SKM-1 (cell line): Measurements from ENCODE around the gene SLC2A14.
A peak's percentile ranks its signal among the peaks of the same experiment; 100 is the strongest.
"Not testable (repeated sequence)": the region's sequence is repeated elsewhere in the genome, so short reads cannot be mapped to it uniquely, and the experiment has no call there.

ENCODE experiments used
- DNase-seq: peaks from one replicate; lab custom pipeline; 2025; ENCODE audit not compliant: unreplicated experiment; lab: John Stamatoyannopoulos, UW

The SLC2A14 gene

GRCh38 chr12:7835116-7835515 lies 37.6 kb downstream of the SLC2A14 start:
- no peak for DNase-seq

GRCh38 chr12:7834701-7835100 lies 38.0 kb downstream of the SLC2A14 start:
- DNase-seq = no peak

DNA sequence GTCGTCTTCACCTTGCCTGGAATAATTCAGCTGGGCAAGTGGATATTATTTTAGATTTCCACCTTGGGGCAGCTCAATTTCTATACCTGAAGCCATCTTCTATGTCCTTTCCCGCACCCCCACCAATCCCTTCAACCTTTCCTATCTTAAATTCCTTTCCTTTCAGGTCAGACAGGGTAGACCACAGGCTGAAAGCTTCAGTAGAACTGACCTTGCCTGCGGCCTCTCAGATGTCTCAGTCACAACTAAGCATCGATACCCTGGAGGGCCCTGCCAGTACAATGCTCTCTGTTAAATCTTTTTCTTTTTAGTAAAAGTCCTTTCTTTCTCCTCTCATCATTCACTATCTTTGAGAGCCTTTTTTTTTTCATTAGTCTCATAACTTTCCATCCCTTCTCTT lies 38.9 kb downstream of the SLC2A14 start:
- DNase-seq = no peak

- not testable (repeated sequence) for DNase-seq
These were observed 39.5 kb downstream of the SLC2A14 start for GRCh38 chr12:7833201-7833600.

DNA sequence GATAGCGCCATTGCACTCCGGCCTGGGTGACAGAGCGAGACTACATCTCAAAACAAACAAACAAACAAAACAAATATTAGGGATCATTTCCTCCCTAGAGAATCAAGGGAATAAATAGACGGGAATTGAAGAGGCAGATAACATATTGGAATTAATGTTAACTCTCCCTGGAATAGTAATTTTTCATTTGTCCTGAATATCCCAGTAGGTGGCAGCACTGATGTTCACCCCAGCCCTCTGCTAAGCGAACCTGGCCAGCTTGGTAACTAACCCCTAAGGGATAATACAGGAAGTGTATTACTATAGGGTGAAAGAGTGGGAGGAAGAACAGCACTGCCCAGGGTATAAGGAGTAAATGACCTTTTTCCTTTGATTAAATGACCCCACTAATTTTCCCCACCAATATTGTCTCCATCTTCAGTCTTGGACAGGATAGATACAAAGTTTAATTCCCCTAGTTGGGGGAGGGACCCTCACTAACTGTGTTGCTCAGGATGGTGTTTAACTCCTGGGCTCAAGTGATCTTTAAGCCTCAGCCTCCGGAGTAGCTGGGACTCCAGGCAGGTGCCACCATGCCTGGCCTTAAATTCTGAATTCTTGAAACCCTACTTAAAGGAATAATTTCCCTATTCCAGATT lies 40.5 kb downstream of the SLC2A14 start:
- peak; percentile 56 for DNase-seq

DNA sequence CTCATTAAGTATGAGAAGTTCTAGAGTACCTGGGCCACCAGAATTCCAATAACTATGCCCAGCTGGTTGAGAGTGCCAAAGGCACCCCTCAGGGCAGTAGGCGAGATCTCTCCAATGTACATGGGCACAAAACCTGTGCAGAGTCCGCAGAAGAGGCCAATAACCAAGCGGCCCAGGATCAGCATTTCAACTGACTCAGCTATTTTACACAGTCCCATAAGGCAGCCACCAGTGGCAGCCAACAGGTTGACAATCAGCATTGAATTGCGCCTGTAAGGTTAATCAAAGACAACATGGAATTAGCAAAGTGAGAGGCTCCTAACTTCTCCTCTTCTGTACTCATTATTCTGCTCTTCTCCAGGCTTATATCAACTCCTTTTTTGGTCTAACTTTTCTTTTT lies 43.0 kb downstream of the SLC2A14 start:
- DNase-seq = not testable (repeated sequence)

GRCh38 chr12:7825754-7826153 lies 47.0 kb downstream of the SLC2A14 start:
- DNase-seq = not testable (repeated sequence)

GRCh38 chr12:7806863-7807487 lies 65.7 kb downstream of the SLC2A14 start:
- DNase-seq = peak; percentile 8

- DNase-seq = not testable (repeated sequence)
These were observed 66.4 kb downstream of the SLC2A14 start for GRCh38 chr12:7806319-7806718.

DNA sequence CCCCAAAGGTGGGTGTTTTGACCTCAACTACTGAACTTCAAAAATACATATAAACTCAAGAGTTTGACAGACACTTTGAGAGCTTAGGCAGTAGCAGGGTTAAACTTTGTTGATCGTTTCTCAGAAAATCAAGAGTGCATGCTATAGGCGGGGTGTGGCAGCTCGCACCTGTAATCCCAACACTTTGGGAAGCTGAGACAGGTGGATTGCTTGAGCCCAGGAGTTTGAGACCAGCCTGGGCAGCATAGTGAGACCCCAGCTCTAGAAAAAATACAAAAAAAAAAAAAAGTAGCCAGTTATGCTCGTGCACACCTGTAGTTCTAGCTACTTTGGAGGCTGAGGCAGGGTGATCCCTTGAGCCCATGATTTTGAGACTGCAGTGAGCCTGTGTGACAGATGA lies 71.3 kb downstream of the SLC2A14 start:
- DNase-seq = no peak

DNA sequence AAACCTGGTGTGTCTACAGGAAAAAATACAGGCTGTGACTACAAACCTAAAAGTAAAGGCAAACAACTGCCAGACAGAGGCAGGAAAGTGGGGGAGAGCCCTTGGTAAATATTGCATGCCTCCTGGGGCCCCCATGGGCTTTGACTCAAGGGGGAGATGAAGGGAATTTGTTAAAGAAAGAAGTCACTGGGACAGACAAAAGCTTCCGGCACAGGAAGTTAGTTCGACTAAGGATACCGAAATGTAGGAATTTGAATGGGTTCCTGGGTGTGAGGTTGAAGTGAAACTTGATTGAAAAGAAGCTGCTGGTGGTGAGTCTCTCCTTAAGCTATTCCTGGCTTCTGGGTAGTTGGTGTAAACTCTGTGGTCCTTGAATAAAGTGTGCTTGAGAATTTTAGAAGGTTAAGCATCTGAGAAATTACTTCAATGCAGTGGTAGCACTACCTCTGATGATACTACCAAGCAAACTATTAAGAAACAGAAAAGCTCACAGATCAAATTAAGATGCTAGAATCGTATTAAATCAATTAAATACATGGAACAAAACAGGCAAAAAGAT lies 73.9 kb downstream of the SLC2A14 start:
- DNase-seq = not testable (repeated sequence)

GRCh38 chr12:7797698-7798398 lies 74.9 kb downstream of the SLC2A14 start:
- no peak for DNase-seq

DNA sequence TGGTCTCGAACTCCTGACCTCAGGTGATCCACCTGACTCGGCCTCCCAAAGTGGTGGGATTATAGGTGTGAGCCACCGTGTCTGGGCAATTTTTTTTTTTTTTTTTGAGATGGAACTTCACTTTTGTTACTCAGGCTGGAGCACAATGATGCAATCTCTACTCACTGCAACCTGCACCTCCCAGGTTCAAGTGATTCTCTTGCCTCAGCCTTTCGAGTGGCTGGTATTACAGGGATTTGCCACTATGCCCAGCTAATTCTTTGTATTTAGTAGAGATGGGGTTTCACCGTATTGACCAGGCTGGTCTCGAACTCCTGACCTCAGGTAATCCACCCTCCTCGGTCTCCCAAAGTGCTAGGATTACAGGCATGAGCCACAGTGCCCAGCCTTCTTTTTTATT lies 75.4 kb downstream of the SLC2A14 start:
- DNase-seq = not testable (repeated sequence)

DNA sequence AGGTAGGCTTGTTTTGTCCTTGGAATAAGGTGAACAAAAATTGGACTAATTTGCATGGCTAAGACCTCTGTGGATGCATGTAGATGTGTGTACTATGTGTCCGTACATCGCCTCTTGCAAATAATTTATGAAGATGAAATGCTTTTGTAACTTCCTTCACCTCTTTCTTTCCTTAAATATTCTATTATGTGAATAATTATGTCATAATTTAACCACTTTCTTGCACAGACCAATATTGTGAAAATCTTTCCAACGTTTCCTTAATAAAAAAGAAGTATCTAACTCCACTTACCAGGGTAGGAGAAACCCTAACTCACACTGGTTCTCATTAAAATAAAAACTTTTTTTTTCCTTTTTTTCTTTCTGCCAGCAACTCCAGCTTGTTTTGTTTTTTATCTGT lies 79.5 kb downstream of the SLC2A14 start:
- DNase-seq = no peak

DNA sequence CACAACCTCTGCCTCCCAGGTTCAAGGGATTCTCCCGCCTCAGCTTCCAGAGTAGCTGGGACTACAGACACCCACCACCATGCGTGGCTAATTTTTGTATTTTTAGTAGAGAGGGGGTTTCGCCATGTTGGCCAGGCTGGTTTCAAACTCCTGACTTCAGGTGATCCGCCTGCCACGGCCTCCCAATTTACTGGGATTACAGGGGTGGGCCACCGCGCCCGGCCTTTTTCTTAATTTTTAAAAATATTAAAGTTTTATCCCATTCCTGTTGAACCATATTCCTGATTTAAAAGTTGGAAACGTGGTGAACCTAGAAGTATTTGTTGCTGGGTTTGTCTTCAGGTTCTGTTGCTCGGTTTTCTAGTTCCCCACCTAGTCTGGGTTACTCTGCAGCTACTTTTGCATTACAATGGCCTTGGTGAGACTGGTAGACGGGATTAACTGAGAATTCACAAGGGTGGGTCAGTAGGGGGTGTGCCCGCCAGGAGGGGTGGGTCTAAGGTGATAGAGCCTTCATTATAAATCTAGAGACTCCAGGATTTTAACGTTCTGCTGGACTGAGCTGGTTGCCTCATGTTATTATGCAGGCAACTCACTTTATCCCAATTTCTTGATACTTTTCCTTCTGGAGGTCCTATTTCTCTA lies 83.7 kb downstream of the SLC2A14 start, which contains the start of gene NANOG:
NANOG (plus strand) TSS at position 519 of the 645 bp plus-strand sequence. CDS start 213 bp downstream, outside the sequence.
- DNase-seq = not testable (repeated sequence)

GRCh38 chr12:7788294-7788660 lies 84.4 kb downstream of the SLC2A14 start:
- DNase-seq = no peak

DNA sequence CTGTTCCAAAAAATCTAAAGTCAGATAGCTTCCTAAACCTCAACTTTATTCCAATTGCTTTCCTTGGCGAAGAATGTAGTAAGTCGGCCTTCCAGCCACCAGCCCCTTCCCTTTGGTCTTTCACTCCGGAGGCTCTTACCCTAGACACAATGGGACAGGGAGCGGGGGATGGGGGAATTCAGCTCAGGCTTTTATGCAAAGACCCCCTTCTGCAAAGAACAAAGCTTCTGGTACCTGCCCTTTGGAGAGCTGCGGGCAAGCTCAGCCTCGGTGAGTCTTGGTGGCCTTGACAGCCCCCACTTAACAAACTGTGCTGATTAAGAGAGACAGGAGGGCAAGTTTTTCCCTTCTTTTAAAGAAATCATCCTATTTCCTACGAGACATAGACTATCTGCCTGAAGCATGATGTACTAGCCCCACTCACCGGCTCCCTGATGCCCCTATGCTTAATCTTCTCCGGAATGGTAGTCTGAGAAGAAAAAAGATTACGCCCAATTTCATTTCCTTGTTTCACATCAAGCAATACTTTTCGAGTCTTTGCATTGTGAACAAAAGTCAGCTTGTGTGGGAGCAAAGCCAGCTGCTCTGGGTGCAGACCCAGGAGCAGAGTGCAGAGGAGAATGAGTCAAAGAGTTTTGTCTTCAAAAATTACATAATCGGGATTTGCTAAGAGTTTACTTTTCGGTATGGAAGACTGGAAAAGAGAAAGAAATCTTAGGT lies 85.0 kb downstream of the SLC2A14 start:
- DNase-seq = no peak

- no peak for DNase-seq
These were observed 88.0 kb downstream of the SLC2A14 start for GRCh38 chr12:7784701-7785100.

GRCh38 chr12:7783433-7783832 lies 89.3 kb downstream of the SLC2A14 start:
- not testable (repeated sequence) for DNase-seq

DNA sequence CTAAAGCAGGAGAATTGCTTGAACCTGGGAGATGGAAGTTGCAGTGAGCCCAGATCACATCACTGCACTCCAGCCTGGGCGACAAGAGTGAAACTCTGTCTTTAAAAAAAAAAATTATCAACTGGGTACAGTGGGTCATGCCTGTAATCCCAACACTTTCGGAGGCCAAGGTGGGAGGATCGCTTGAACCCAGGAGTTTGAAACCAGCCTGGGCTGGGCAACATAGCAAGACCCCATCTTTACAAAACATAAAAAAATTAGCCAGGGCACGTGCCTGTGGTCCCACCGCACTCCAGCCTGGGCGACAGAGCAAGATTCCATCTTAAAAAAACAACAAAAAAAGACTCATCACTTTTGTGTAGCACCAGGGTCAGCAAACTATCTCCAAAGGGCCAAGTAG lies 90.7 kb downstream of the SLC2A14 start:
- DNase-seq = no peak

DNA sequence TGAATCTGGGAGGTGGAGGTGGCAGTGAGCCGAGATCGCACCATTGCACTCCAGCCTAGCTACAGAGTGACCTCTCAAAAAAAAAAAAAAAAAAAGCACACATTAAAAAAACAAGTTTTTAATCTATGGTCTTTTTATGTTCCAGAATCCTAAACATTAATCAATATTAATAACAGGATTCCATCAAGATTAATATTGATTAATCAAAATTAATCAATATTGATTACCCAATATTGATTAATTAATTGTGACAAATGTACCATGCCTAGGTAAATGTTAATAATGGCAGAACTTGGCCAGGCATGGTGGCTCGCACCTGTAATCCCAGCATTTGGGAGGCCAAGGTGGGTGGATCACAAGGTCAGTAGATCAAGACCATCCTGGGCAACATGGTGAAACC lies 91.4 kb downstream of the SLC2A14 start:
- DNase-seq = no peak
